Suprapubic skin (tissue), 4 donors: Measurements from ENCODE around the gene COMT. TPM values are rescaled to one million over a fixed set of nuclear protein-coding genes. Genes with fewer than 3 reads are reported as not detected.
"Not testable (repeated sequence)": the region's sequence is repeated elsewhere in the genome, so short reads cannot be mapped to it uniquely, and the experiment has no call there.

Source experiments
- DNase-seq, 2 donors: peaks; one replicate each; pipeline ENCODE4 v3.0.0-alpha.2; 2019; ENCODE audit warnings: low spot score in 2 of 2
- H3K27ac ChIP-seq: fragments of 200-600 bp; sonication (generic); one replicate; pipeline ENCODE4 v1.5.1; 2019
- H3K27me3 ChIP-seq: fragments of 200-600 bp; sonication (generic); one replicate; pipeline ENCODE4 v1.5.1; 2019
- H3K36me3 ChIP-seq: fragments of 200-600 bp; sonication (generic); one replicate; pipeline ENCODE4 v1.5.1; 2019
- H3K4me1 ChIP-seq: fragments of 200-600 bp; sonication (generic); one replicate; pipeline ENCODE4 v1.5.1; 2019
- H3K4me3 ChIP-seq: fragments of 200-600 bp; sonication (generic); one replicate; pipeline ENCODE4 v1.5.1; 2019; ENCODE audit warnings: mild to moderate bottlenecking
- H3K9me3 ChIP-seq: fragments of 200-600 bp; sonication (generic); one replicate; pipeline ENCODE4 v1.5.1; 2019
- CTCF ChIP-seq, 2 donors: fragments of 200-600 bp in 1 of 2; fragments of 450-650 bp in 1 of 2; sonication (generic) in 1 of 2; IDR thresholded peaks; one replicate each; pipeline ENCODE4 v1.5.1; 2016 to 2019; ENCODE audit warnings: antibody characterized with exemption in 2 of 2, mild to moderate bottlenecking in 1 of 2, moderate library complexity in 1 of 2
- EP300 ChIP-seq: sonication (generic); formaldehyde crosslinking; IDR thresholded peaks from one replicate; pipeline ENCODE4 v1.6.1; 2017; ENCODE audit warnings: antibody characterized with exemption
- POLR2A ChIP-seq, 2 donors: fragments of 450-650 bp; IDR thresholded peaks; one replicate each; pipeline ENCODE4 v1.6.1; 2017; ENCODE audit warnings: antibody characterized with exemption in 2 of 2, mild to moderate bottlenecking in 2 of 2, moderate library complexity in 2 of 2
- POLR2AphosphoS5 ChIP-seq, 3 donors: sonication (generic); formaldehyde crosslinking; IDR thresholded peaks; one replicate each; pipeline ENCODE4 v1.6.1; 2017; ENCODE audit warnings: antibody characterized with exemption in 3 of 3
- whole genome bisulfite sequencing: methylation state at CpG from one replicate; pipeline ENCODE4 v1.1.5; 2018; 5-methylcytosine and 5-hydroxymethylcytosine counted together
- total RNA-seq, 4 donors: library from RNA; depleted of rRNA; stranded (reverse); fragments of >200 nt; gene quantifications; one replicate each; pipeline ENCODE4 v1.1.0, GENCODE V29; 2016

COMT gene
- total RNA-seq, 4 donors from 2014 or later = 206 to 293 (median 246) TPM

GRCh38 chr22:19932367-19933206, 9.0 kb upstream of the COMT start:
- no peak overlapping the region for H3K27ac ChIP-seq
- no peak for DNase-seq

GRCh38 chr22:19933341-19934241, 8.0 kb upstream of the COMT start:
- Histone ChIP-seq H3K27ac (no peak overlapping the region), H3K4me3 (no peak overlapping the region), H3K4me1 (peaks cover 12% of the 10 kb centered on the region), H3K9me3 (no peaks in the 10 kb centered on the region), H3K36me3 (peaks cover 4% of the 10 kb centered on the region), H3K27me3 (no peaks in the 10 kb centered on the region)
- no peak for TF ChIP-seq POLR2AphosphoS5 (IDR thresholded peaks at IDR 0.05)
- no peak for TF ChIP-seq POLR2A (IDR thresholded peaks at IDR 0.05)
- no peak for TF ChIP-seq EP300
- TF ChIP-seq CTCF (IDR thresholded peaks at IDR 0.05) = no peak
- DNase-seq = no peak
- WGBS = 93% methylated on average over 2 of the region's 9 CpGs

More at GRCh38 chr22:19932367-19933206, 9.0 kb upstream of the COMT start:
- H3K36me3 ChIP-seq = peaks cover 4% of the 10 kb centered on the region
- peaks cover 12% of the 10 kb centered on the region for H3K4me1 ChIP-seq
- no peaks in the 10 kb centered on the region for H3K27me3 ChIP-seq
- no peak for TF ChIP-seq CTCF (IDR thresholded peaks at IDR 0.05)
- no peak for TF ChIP-seq EP300
- no peak for TF ChIP-seq POLR2A (IDR thresholded peaks at IDR 0.05)
- no peak for TF ChIP-seq POLR2AphosphoS5 (IDR thresholded peaks at IDR 0.05)
- no peak overlapping the region for H3K4me3 ChIP-seq
- WGBS = 74% methylated on average over 5 of the region's 12 CpGs
- H3K9me3 ChIP-seq = no peaks in the 10 kb centered on the region

- peaks cover 12% of the 10 kb centered on the region for H3K4me1 ChIP-seq
- not testable (repeated sequence) for DNase-seq, H3K36me3 ChIP-seq, H3K27me3 ChIP-seq, H3K4me3 ChIP-seq, H3K27ac ChIP-seq, H3K9me3 ChIP-seq
- 84% methylated on average over 11 of the region's 11 CpGs for WGBS
Measured at GRCh38 chr22:19935123-19935718, 6.4 kb upstream of the COMT start.

- WGBS = 95% methylated on average over 7 of the region's 7 CpGs
- Histone ChIP-seq H3K36me3 (no peaks in the 10 kb centered on the region), H3K9me3 (no peaks in the 10 kb centered on the region), H3K27me3 (no peaks in the 10 kb centered on the region), H3K27ac (no peak overlapping the region), H3K4me1 (peaks cover 21% of the 10 kb centered on the region), H3K4me3 (no peak overlapping the region)
- no peak for TF ChIP-seq CTCF (IDR thresholded peaks at IDR 0.05)
- TF ChIP-seq EP300 = no peak
- TF ChIP-seq POLR2AphosphoS5 (IDR thresholded peaks at IDR 0.05) = no peak
- DNase-seq = no peak
Measured at GRCh38 chr22:19936513-19936912, 5.1 kb upstream of the COMT start.

- 88% methylated on average over 16 of the region's 16 CpGs for WGBS
- Histone ChIP-seq H3K4me3 (no peak overlapping the region), H3K4me1 (peaks cover 22% of the 10 kb centered on the region), H3K27me3 (no peaks in the 10 kb centered on the region), H3K36me3 (no peaks in the 10 kb centered on the region), H3K27ac (no peak overlapping the region), H3K9me3 (no peaks in the 10 kb centered on the region)
- TF ChIP-seq EP300 = no peak
- no peak for TF ChIP-seq POLR2A (IDR thresholded peaks at IDR 0.05)
- TF ChIP-seq POLR2AphosphoS5 (IDR thresholded peaks at IDR 0.05) = no peak
- no peak for TF ChIP-seq CTCF (IDR thresholded peaks at IDR 0.05)
- DNase-seq = no peak
Measured at GRCh38 chr22:19937616-19938473, 3.7 kb upstream of the COMT start.
